Cardiac fibroblast (primary cell): ENCODE measurements around the gene SPANXA2.
"Not testable (repeated sequence)": the region's sequence is repeated elsewhere in the genome, so short reads cannot be mapped to it uniquely, and the experiment has no call there.

ENCODE experiments used
- DNase-seq, 2 donors: peaks; one replicate each; pipeline versions ENCODE4 v3.0.0 to v3.0.0-alpha.2; 2010; ENCODE audit warnings: low read depth in 2 of 2
- H3K4me3 ChIP-seq, 2 donors: replicated peaks in 1 of 2; 1 replicate in 1 of 2; 2 replicates in 1 of 2; pipeline ENCODE4 v1.5.1; 2011; ENCODE audit warnings: low read depth in 2 of 2, low read length in 2 of 2, mild to moderate bottlenecking in 2 of 2, moderate library complexity in 1 of 2
- CTCF ChIP-seq: IDR thresholded peaks from one replicate; pipeline ENCODE4 v1.5.1; 2011; ENCODE audit warnings: low read depth, mild to moderate bottlenecking, low read length, inconsistent platforms

The SPANXA2 gene

GRCh38 chrX:141589408-141589807 is at the start of gene SPANXA2:
TSS of gene SPANXA2 (plus strand) at chrX:141589708. CDS start at chrX:141589768, 60 bp downstream.
- H3K4me3 ChIP-seq, DNase-seq: not testable (repeated sequence)

- not testable (repeated sequence) for DNase-seq, H3K4me3 ChIP-seq
Observed at GRCh38 chrX:141542551-141542950, 47.0 kb upstream of the SPANXA2 start.

- DNase-seq, H3K4me3 ChIP-seq: not testable (repeated sequence)
Observed at GRCh38 chrX:141584638-141585037, 4.9 kb upstream of the SPANXA2 start, which contains the start of gene SPANXA1. TSS of gene SPANXA1 (minus strand) at chrX:141584738. CDS start at chrX:141584678, 60 bp downstream.

GRCh38 chrX:141609111-141609510 is 19.6 kb downstream of the SPANXA2 start:
- DNase-seq, result no peak
- H3K4me3 ChIP-seq, result no peak overlapping the region
- TF ChIP-seq CTCF, result no peak

GRCh38 chrX:141619336-141619735 is 29.8 kb downstream of the SPANXA2 start:
- DNase-seq, result peak in 1 of 2 donors; percentile 69
- no peak overlapping the region for H3K4me3 ChIP-seq
- no peak for TF ChIP-seq CTCF

GRCh38 chrX:141632124-141632523 is 42.6 kb downstream of the SPANXA2 start:
- no peak for TF ChIP-seq CTCF
- H3K4me3 ChIP-seq, result no peak overlapping the region
- DNase-seq, result peak in 1 of 2 donors; percentile 0

GRCh38 chrX:141638550-141638949 is 49.0 kb downstream of the SPANXA2 start:
- no peak overlapping the region for H3K4me3 ChIP-seq
- TF ChIP-seq CTCF, result no peak
- DNase-seq, result no peak
